Liver (tissue), 9 donors: Measurements from ENCODE around the gene EHD1. TPM values are rescaled to one million over a fixed set of nuclear protein-coding genes. Genes with fewer than 3 reads are reported as not detected.

Experiments
- DNase-seq: peaks from one replicate; pipeline ENCODE4 v3.0.0-alpha.2; 2017; ENCODE audit warnings: low spot score
- H3K27ac ChIP-seq, 2 donors: one replicate each; pipeline ENCODE4 v1.7.0; 2013; ENCODE audit warnings: inconsistent platforms in 2 of 2, low read length in 2 of 2, control low read depth in 1 of 2, low read depth in 1 of 2, mild to moderate bottlenecking in 1 of 2
- H3K27me3 ChIP-seq, 4 donors: one replicate each; pipeline versions ENCODE4 v1.6.1 to v1.7.0; 2013; ENCODE audit warnings: low read length in 3 of 4, inconsistent platforms in 1 of 4, mild to moderate bottlenecking in 1 of 4, moderate library complexity in 1 of 4; ENCODE audit not compliant: control insufficient read depth in 4 of 4, insufficient read depth in 4 of 4
- H3K36me3 ChIP-seq, 4 donors: one replicate each; pipeline versions ENCODE4 v1.6.1 to v1.7.0; 2013; ENCODE audit warnings: low read length in 3 of 4, mild to moderate bottlenecking in 3 of 4, low read depth in 1 of 4, moderate library complexity in 1 of 4; ENCODE audit not compliant: control insufficient read depth in 4 of 4, insufficient read depth in 3 of 4
- H3K4me1 ChIP-seq, 4 donors: one replicate each; pipeline versions ENCODE4 v1.6.1 to v1.7.0; 2013; ENCODE audit warnings: low read length in 3 of 4, mild to moderate bottlenecking in 3 of 4, moderate library complexity in 1 of 4; ENCODE audit not compliant: control insufficient read depth in 4 of 4, insufficient read depth in 4 of 4
- H3K4me3 ChIP-seq, 3 donors: one replicate each; pipeline versions ENCODE4 v1.6.1 to v1.7.0; 2013; ENCODE audit warnings: low read length in 3 of 3, control low read depth in 1 of 3, low read depth in 1 of 3, mild to moderate bottlenecking in 1 of 3
- H3K9ac ChIP-seq, 2 donors: one replicate each; pipeline ENCODE4 v1.7.0; 2013; ENCODE audit warnings: low read length in 2 of 2, mild to moderate bottlenecking in 2 of 2, moderate library complexity in 2 of 2, control low read depth in 1 of 2, low read depth in 1 of 2
- H3K9me3 ChIP-seq, 4 donors: one replicate each; pipeline versions ENCODE4 v1.6.1 to v1.7.0; 2013; ENCODE audit warnings: low read length in 3 of 4; ENCODE audit not compliant: control insufficient read depth in 4 of 4
- CTCF ChIP-seq: fragments of 150-350 bp; IDR thresholded peaks from 2 replicates; pipeline ENCODE4 v1.5.1; 2017; ENCODE audit warnings: improper control_type of control experiment, low read depth, low read length; ENCODE audit not compliant: missing input control
- EGR1 ChIP-seq, 2 donors: IDR thresholded peaks; 2 replicates each; pipeline ENCODE4 v1.6.1; 2016 to 2018; ENCODE audit warnings: antibody characterized with exemption in 2 of 2, low read depth in 2 of 2
- FOXA1 ChIP-seq: IDR thresholded peaks from 2 replicates; pipeline ENCODE4 v1.6.1; 2016; ENCODE audit warnings: antibody characterized with exemption
- FOXA2 ChIP-seq: IDR thresholded peaks from 2 replicates; pipeline ENCODE4 v1.6.1; 2016; ENCODE audit warnings: antibody characterized with exemption
- HNF4G ChIP-seq: IDR thresholded peaks from 2 replicates; pipeline ENCODE4 v1.6.1; 2016; ENCODE audit warnings: antibody characterized with exemption
- JUND ChIP-seq, 2 donors: IDR thresholded peaks; 2 replicates each; pipeline ENCODE4 v1.6.1; 2016; ENCODE audit warnings: antibody characterized with exemption in 2 of 2
- MAX ChIP-seq: IDR thresholded peaks from 2 replicates; pipeline ENCODE4 v1.6.1; 2016; ENCODE audit warnings: antibody characterized with exemption
- NR2F2 ChIP-seq: IDR thresholded peaks from 2 replicates; pipeline ENCODE4 v1.6.1; 2016; ENCODE audit warnings: antibody characterized with exemption
- RAD21 ChIP-seq, 2 donors: IDR thresholded peaks; 2 replicates each; pipeline ENCODE4 v1.6.1; 2016; ENCODE audit warnings: antibody characterized with exemption in 2 of 2, mild to moderate bottlenecking in 2 of 2
- SP1 ChIP-seq: IDR thresholded peaks from 2 replicates; pipeline ENCODE4 v1.6.1; 2018; ENCODE audit warnings: antibody characterized with exemption, mild to moderate bottlenecking
- YY1 ChIP-seq: IDR thresholded peaks from 2 replicates; pipeline ENCODE4 v1.6.1; 2016; ENCODE audit warnings: antibody characterized with exemption, mild to moderate bottlenecking
- ZBTB33 ChIP-seq: IDR thresholded peaks from 2 replicates; pipeline ENCODE4 v1.6.1; 2016; ENCODE audit warnings: antibody characterized with exemption
- WGBS: extraction: QIAGEN DNeasy Blood & Tissue Kit; methylation state at CpG from one replicate; pipeline ENCODE4 v1.1.7; 2013; 5-methylcytosine and 5-hydroxymethylcytosine counted together
- polyA plus RNA-seq, 2 donors: library from polyadenylated mRNA; stranded (reverse) in 1 of 2; unstranded in 1 of 2; fragments of 200-250 nt in 1 of 2; fragments of >200 nt in 1 of 2; fragmentation: Nextera tagmentation in 1 of 2; extraction: Ambion mirVana in 1 of 2; gene quantifications; one replicate each; pipeline versions ENCODE4 v1.2.1 to v1.2.3, GENCODE V29; 2013 to 2015
- total RNA-seq, 2 donors: library from RNA; depleted of rRNA; stranded (reverse); fragments of >200 nt; gene quantifications; one replicate each; pipeline ENCODE4 v1.2.3, GENCODE V29; 2014
- TF ChIP-seq, protein P1 (sequence below): IDR thresholded peaks from 2 replicates; pipeline ENCODE4 v1.6.1; 2016; ENCODE audit warnings: antibody characterized with exemption, mild to moderate bottlenecking
- donor health status: healthy.
- donor health status: healthy.
- donor health status: healthy.
- donor health status: healthy.
- donor health status: healthy.

EHD1 gene
- total and polyA plus RNA-seq, 4 donors: 8.3 to 36.4 (median 19.2) TPM

DNA sequence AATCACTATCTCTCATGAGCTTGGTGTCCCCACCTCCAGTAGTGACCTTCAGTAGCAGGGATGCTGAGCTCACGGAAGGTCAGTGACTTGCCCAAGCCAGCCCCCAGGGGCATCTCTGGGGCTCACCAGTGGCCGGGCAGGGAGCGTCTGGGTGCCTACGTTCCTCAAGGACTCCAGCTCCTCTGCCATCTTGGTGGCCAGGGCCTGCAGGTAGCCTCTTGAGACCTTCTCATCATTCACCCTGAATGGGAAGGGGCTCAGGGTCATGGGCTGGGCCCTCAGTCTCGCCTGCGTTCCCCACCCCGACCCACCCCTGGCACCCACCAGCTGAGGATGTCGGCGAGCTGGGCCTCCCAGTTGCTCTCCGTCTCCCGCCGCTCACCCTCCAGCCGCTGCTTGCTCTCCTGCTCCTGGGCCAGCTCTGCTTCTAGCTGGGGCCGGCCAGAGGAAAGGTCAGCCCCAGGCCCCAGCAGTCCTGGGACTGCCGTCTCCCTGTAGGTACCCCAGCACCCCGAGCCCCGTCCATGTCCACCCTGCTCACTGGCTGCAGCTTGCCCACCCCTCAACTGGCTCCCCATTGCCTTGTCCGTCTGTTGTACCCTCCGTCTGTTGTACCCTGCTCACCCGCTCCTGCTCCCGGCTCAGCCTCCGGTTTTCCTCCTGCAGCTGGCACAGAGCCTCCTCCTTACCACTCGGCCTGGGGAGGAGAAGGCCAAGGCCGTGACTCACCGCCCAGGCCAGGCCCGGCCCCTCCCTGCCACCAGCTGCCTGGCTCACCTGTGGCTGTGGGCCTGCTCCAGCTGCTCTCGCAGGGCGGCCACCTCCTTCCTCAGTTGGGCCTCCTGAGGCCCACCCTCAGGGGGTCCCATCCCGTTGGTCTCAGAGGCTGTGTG lies 43.5 kb downstream of the EHD1 start:
- no peak overlapping the region for H3K4me3 ChIP-seq
- TF ChIP-seq, protein P1, sequence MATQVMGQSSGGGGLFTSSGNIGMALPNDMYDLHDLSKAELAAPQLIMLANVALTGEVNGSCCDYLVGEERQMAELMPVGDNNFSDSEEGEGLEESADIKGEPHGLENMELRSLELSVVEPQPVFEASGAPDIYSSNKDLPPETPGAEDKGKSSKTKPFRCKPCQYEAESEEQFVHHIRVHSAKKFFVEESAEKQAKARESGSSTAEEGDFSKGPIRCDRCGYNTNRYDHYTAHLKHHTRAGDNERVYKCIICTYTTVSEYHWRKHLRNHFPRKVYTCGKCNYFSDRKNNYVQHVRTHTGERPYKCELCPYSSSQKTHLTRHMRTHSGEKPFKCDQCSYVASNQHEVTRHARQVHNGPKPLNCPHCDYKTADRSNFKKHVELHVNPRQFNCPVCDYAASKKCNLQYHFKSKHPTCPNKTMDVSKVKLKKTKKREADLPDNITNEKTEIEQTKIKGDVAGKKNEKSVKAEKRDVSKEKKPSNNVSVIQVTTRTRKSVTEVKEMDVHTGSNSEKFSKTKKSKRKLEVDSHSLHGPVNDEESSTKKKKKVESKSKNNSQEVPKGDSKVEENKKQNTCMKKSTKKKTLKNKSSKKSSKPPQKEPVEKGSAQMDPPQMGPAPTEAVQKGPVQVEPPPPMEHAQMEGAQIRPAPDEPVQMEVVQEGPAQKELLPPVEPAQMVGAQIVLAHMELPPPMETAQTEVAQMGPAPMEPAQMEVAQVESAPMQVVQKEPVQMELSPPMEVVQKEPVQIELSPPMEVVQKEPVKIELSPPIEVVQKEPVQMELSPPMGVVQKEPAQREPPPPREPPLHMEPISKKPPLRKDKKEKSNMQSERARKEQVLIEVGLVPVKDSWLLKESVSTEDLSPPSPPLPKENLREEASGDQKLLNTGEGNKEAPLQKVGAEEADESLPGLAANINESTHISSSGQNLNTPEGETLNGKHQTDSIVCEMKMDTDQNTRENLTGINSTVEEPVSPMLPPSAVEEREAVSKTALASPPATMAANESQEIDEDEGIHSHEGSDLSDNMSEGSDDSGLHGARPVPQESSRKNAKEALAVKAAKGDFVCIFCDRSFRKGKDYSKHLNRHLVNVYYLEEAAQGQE: no peak
- TF ChIP-seq MAX (no peak), SP1 (no peak), CTCF (no peak), HNF4G (no peak), FOXA1 (no peak), NR2F2 (no peak), RAD21 (IDR thresholded peaks at IDR 0.05) (no peak), YY1 (no peak), ZBTB33 (no peak), JUND (IDR thresholded peaks at IDR 0.05) (no peak), EGR1 (IDR thresholded peaks at IDR 0.05; ENCODE audit: low read depth in 2 of 2) (no peak), FOXA2 (no peak)
- H3K36me3 ChIP-seq: no peaks in the 10 kb centered on the region
- H3K9me3 ChIP-seq: no peaks in the 10 kb centered on the region
- no peaks in the 10 kb centered on the region for H3K27me3 ChIP-seq
- no peak for DNase-seq
- H3K27ac ChIP-seq: no peak overlapping the region
- H3K9ac ChIP-seq: no peak overlapping the region
- 89% methylated on average over 29 of the region's 29 CpGs for WGBS
- no peaks in the 10 kb centered on the region for H3K4me1 ChIP-seq

- Histone ChIP-seq H3K27ac (no peak overlapping the region), H3K27me3 (no peaks in the 10 kb centered on the region), H3K9me3 (no peaks in the 10 kb centered on the region), H3K4me3 (no peak overlapping the region), H3K36me3 (no peaks in the 10 kb centered on the region), H3K4me1 (no peaks in the 10 kb centered on the region), H3K9ac (no peak overlapping the region)
- DNase-seq: no peak
- 97% methylated on average over 25 of the region's 25 CpGs for WGBS
- TF ChIP-seq EGR1 (IDR thresholded peaks at IDR 0.05; ENCODE audit: low read depth in 2 of 2): no peak
- no peak for TF ChIP-seq ZBTB33
- no peak for TF ChIP-seq CTCF
- no peak for TF ChIP-seq YY1
- no peak for TF ChIP-seq FOXA1
These were observed 44.2 kb downstream of the EHD1 start for GRCh38 chr11:64834031-64834722.
